Astrocyte (in vitro differentiated cells and primary cell): ENCODE results near the gene CARD8.

Source experiments
- CTCF ChIP-seq: IDR thresholded peaks from 2 replicates; pipeline ENCODE4 v1.5.1; 2011; ENCODE audit warnings: low read depth, mild to moderate bottlenecking, inconsistent platforms, low read length, moderate library complexity; ENCODE audit not compliant: insufficient read depth
- EZH2 ChIP-seq: IDR thresholded peaks from 2 replicates; pipeline ENCODE4 v1.6.1; 2012; ENCODE audit warnings: mild to moderate bottlenecking, low read length, inconsistent platforms; ENCODE audit not compliant: insufficient read depth

GRCh38 chr19:48169578-48169938 is 86.2 kb downstream of the CARD8 start:
- no peak for TF ChIP-seq CTCF
- no peak for TF ChIP-seq EZH2
